Aorta (tissue), 5 donors: ENCODE data around the gene CD248. TPM values are rescaled to one million over a fixed set of nuclear protein-coding genes. Genes with fewer than 3 reads are reported as not detected.

Source experiments
- ATAC-seq: fragments of 200-7000 bp; cut with Tn5 transposase; one replicate; pipeline ENCODE4 v1.9.1; 2022; ENCODE audit warnings: moderate library complexity; ENCODE audit not compliant: low FRiP score
- DNase-seq, 2 donors: peaks; one replicate each; pipeline ENCODE4 v3.0.0-alpha.2; 2020
- H3K27ac ChIP-seq, 2 donors: one replicate each; pipeline ENCODE4 v1.5.1; 2013; ENCODE audit warnings: low read length in 2 of 2, mild to moderate bottlenecking in 2 of 2, moderate library complexity in 2 of 2, control low read depth in 1 of 2, inconsistent platforms in 1 of 2, low read depth in 1 of 2
- H3K27me3 ChIP-seq, 2 donors: one replicate each; pipeline ENCODE4 v1.6.1; 2013; ENCODE audit warnings: control low read depth in 1 of 2, low read length in 1 of 2, mild to moderate bottlenecking in 1 of 2, moderate library complexity in 1 of 2; ENCODE audit not compliant: insufficient read depth in 2 of 2, control insufficient read depth in 1 of 2
- H3K36me3 ChIP-seq, 2 donors: one replicate each; pipeline ENCODE4 v1.6.1; 2013; ENCODE audit warnings: control low read depth in 1 of 2, low read length in 1 of 2, mild to moderate bottlenecking in 1 of 2; ENCODE audit not compliant: insufficient read depth in 2 of 2, control insufficient read depth in 1 of 2
- H3K4me1 ChIP-seq, 2 donors: one replicate each; pipeline ENCODE4 v1.6.1; 2013; ENCODE audit warnings: low read length in 2 of 2, control low read depth in 1 of 2, mild to moderate bottlenecking in 1 of 2, moderate library complexity in 1 of 2; ENCODE audit not compliant: insufficient read depth in 2 of 2, control insufficient read depth in 1 of 2
- H3K4me3 ChIP-seq, 2 donors: one replicate each; pipeline ENCODE4 v1.5.1; 2013; ENCODE audit warnings: low read length in 2 of 2, control low read depth in 1 of 2, mild to moderate bottlenecking in 1 of 2
- H3K9me3 ChIP-seq: one replicate; pipeline ENCODE4 v1.6.1; 2013; ENCODE audit warnings: mild to moderate bottlenecking, low read length; ENCODE audit not compliant: control insufficient read depth
- WGBS, 2 donors: extraction: QIAGEN DNeasy Blood & Tissue Kit; methylation state at CpG; one replicate each; pipeline ENCODE4 v1.1.7; 2013; 5-methylcytosine and 5-hydroxymethylcytosine counted together
- intact Hi-C, 2 donors: fragments of 100-400 bp; cut with DNase I; formaldehyde crosslinking; loops; one replicate each; pipeline versions ENCODE4 v1.14.2 to v1.15.0; 2022
- polyA plus RNA-seq, 2 donors: library from polyadenylated mRNA; stranded (reverse); fragments of 200-250 nt; gene quantifications; one replicate each; pipeline ENCODE4 v1.2.3, GENCODE V29; 2013
- total RNA-seq, 2 donors: library from RNA; stranded (reverse); fragmentation: NEBNext Ultra II Directional; extraction: Animal tissue kit (Norgen Biotek cat#: 25700); gene quantifications; one replicate each; pipeline ENCODE4 v1.2.1, GENCODE V29; 2021
- donor health status: healthy with polysubstance abuse.
- donor health status: Bipolar disorder and iron deficiency.
- donor health status: DM: no; HTN: no; CAD: no.
- donor health status: DM: no; HTN: no; CAD: no.
- donor health status: DM: yes; HTN: yes; CAD: no.

CD248 gene
- total and polyA plus RNA-seq, 4 donors = 3.1 to 118 (median 22.9) TPM

DNA sequence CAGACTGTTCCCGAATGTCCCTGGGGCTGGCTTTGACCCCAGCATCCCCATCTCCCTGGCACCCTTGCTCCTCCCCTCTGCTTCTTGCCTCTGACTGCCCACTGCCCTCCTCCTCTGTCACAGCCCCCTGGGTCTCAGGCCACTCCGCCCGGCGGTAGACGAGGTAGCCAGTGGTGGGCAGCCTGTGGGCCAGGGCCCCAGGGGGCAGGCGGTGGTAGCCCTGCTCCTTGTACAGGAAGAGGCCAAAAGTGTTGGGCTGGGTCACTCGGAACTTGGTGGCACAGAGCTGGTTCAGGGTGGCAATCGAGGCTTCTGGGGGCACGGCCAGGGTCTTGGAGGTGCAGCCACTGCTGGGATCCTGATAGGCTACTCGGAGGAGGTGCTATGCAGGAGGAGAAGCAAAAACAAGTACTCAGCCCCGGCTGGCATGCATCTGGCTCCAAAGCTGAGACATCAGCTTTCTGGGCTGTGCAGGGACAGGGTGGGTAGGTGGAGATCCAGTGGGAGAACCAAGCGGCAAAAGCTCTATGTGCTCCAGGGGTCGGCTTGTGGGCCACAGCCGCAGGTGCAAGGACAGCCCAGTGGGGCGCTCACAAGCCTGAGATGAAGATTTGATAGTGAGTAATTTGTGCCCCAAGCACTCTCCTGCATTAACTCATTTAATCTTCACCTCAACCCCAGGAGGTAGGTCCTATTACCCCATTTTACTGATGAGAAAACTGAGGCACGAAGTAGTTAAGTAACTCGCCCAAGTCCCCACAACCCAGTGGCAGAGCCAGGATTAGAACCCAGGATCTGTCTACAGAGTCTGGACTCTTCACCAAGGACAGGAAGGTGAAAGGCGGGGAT is 15.8 kb upstream of the CD248 start:
- DNase-seq = peak; percentile 36 to 63
- no peaks in the 10 kb centered on the region for H3K4me1 ChIP-seq
- H3K4me3 ChIP-seq = no peak overlapping the region
- H3K9me3 ChIP-seq = no peaks in the 10 kb centered on the region
- intact Hi-C loops = no loop called here
- no peak for ATAC-seq
- H3K27ac ChIP-seq = no peak overlapping the region
- WGBS, 2 donors = 84 to 85% methylated on average over 18 of the region's 18 CpGs
- H3K36me3 ChIP-seq = no peaks in the 10 kb centered on the region
- no peaks in the 10 kb centered on the region for H3K27me3 ChIP-seq

DNA sequence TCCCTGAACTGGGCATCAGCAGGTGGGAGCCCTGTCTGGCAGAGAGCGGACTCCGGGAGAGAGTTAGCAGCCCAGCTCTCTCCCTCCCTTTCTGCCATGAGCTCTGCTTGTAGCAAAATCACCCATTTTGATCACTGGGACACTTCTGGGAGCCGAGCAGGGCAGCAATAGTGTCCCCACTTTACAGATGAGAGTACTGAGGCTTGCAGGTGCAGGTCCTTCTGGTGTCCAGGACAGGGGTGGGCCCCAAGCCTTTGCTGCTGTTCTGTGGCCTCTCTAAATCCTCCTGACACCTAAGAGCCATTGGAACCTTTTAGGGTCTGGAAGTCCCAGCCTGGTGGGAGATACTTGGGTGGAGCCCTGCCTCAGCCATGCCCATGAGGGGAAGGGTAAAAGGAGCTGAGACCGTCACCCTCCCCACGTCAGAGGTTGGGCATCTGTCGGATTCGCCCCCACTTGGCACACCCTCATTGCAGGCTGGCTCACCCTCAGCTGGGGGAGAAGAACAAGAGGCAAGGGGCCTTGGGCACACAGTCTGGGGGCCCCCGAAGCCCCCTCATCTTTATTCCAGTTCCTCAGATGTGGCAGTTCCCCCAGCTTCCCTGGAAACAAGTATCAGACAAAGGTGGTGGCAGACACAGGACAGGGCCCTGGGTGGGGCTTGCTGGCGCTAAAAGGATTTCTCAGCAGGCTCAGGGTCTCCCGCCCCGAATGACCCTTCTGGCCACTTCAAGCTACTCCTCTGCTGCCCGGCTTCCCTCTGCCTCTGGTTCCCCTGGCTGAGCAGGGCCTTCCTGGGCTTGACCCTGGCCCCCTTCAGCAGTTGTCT is 14.9 kb upstream of the CD248 start:
- ATAC-seq = no peak
- no peaks in the 10 kb centered on the region for H3K4me1 ChIP-seq
- DNase-seq = peak in 1 of 2 donors; percentile 55
- H3K27me3 ChIP-seq = no peaks in the 10 kb centered on the region
- no peak overlapping the region for H3K27ac ChIP-seq
- H3K9me3 ChIP-seq = no peaks in the 10 kb centered on the region
- H3K4me3 ChIP-seq = no peak overlapping the region
- H3K36me3 ChIP-seq = no peaks in the 10 kb centered on the region
- intact Hi-C loops = no loop called here
- WGBS, 2 donors = 92 to 94% methylated on average over 12 of the region's 12 CpGs

DNA sequence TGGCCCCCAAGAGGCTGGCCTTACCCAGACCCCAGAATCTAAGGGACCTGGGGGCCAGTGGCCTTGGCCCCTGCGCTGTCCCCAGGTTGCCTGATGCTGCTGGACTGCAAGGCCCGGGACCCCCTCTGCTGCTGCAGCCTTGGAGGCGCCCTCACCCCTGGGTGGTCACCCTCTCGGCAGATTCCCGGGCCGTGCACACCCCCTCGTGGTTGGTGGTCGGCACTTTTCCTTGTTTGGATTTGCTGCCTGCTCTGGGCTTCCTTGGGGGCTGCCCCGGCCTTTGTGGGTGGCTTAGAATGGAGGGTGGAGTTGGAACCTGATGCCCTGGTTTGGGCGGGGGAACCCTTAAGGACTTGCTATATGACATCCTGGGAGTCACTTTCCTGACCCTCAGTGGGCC is 14.1 kb upstream of the CD248 start:
- DNase-seq = peak; percentile 33 to 74
- 61 to 65% methylated on average over 10 of the region's 10 CpGs for WGBS, 2 donors
- intact Hi-C loops = no loop called here

DNA sequence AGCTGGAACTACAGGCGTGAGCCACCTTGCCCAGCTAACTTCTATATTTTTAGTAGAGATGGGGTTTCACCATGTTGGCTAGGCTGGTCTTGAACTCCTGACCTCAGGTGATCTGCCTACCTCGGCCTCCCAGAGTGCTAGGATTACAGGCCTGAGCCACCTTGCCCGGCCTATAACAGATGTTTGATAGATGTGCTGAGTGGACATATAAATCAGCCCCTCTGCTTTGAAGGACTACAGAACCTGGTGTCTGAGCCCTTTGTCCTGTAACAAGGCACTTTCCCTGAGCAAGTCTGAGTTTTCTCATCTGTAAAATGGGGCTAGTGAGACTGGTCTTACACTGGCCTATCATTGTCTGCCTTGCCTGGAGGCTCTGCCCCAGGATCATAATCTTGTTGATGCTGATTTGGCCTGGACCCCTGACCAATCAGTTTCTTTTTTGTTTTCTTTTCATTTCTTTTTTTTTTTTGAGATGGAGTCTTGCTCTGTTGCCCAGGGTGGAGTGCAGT is 12.4 kb upstream of the CD248 start:
- intact Hi-C loops = no loop called here
- Histone ChIP-seq H3K4me1 (no peaks in the 10 kb centered on the region), H3K36me3 (no peaks in the 10 kb centered on the region), H3K9me3 (no peaks in the 10 kb centered on the region), H3K4me3 (no peak overlapping the region), H3K27me3 (no peaks in the 10 kb centered on the region), H3K27ac (no peak overlapping the region)
- ATAC-seq = no peak
- DNase-seq = peak in 1 of 2 donors; percentile 40
- 86 to 90% methylated on average over 3 of the region's 3 CpGs for WGBS, 2 donors

More for the DNA sequence above, 14.1 kb upstream of the CD248 start:
- no peak overlapping the region for H3K4me3 ChIP-seq
- H3K27me3 ChIP-seq = no peaks in the 10 kb centered on the region
- no peak overlapping the region for H3K27ac ChIP-seq
- no peaks in the 10 kb centered on the region for H3K4me1 ChIP-seq
- no peaks in the 10 kb centered on the region for H3K36me3 ChIP-seq
- no peak for ATAC-seq
- H3K9me3 ChIP-seq = no peaks in the 10 kb centered on the region

DNA sequence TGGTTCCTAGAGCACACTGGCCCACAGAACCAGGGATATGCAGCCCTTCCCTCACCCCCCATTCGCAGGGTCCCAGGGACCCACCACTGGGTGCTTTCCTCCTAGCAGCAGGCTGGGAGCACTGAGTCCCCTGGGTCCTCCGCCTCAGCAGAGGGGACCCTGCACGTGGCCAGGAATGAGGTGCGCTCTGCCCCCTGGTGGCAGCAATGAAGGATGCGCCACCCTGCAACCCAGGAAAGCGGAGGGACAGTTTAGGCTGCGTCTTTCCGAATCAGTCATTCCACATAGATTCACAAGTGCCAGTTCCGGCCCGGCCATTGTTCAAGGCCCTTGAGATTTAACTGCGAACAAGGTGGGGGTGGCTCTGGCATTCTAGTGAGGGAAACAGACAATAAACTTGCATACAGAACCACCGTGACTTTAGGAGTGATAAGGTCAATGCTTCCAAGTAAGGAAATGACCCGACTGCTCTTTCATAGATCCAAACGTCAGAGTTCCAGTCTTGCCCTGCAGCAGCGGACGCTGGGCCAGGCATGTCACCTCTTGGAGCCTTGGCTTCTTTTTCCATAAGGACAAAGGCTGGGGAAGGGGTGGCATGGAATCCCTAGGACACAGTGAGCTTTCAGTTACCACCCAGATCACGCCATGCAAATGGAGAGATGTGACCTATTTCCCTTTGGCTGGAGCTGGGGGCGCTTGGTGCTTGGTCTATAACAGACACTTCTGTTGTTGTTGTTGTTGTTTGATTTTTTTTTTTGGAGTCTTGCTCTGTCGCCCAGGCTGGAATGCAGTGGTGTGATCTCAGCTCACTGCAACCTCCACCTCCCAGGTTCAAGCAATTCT is 11.7 kb upstream of the CD248 start:
- DNase-seq = peak; percentile 80 to 91
- Histone ChIP-seq H3K36me3 (no peaks in the 10 kb centered on the region), H3K9me3 (no peaks in the 10 kb centered on the region), H3K27me3 (no peaks in the 10 kb centered on the region), H3K4me3 (no peak overlapping the region), H3K27ac (no peak overlapping the region), H3K4me1 (no peaks in the 10 kb centered on the region)
- intact Hi-C loops = loop anchor here in 1 of 2 donors (1.0 kb wide), 1 partner anchor 17 kb away; no protein-coding TSS in a partner anchor
- 12 to 14% methylated on average over 19 of the region's 19 CpGs for WGBS, 2 donors
- ATAC-seq = peak; percentile 83

DNA sequence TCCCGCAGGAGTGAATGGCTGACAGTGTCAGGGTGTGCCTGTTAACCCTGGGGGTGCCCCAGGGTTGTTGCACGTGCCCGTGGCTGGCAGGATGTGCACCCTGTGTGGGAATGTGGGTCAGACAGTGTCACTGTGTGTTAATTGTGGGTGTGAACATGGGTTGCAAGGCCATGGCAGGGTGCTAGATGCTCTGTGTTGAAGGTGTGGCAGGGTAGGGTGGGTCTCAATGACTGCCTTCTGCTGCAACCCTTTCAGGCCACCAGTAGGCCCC is 11.1 kb upstream of the CD248 start:
- WGBS, 2 donors = 71 to 78% methylated on average over 3 of the region's 3 CpGs
- Histone ChIP-seq H3K27ac (no peak overlapping the region), H3K4me1 (no peaks in the 10 kb centered on the region), H3K36me3 (no peaks in the 10 kb centered on the region), H3K4me3 (no peak overlapping the region), H3K9me3 (no peaks in the 10 kb centered on the region), H3K27me3 (no peaks in the 10 kb centered on the region)
- intact Hi-C loops = loop anchor here in 1 of 2 donors (1.0 kb wide), 1 partner anchor 17 kb away; no protein-coding TSS in a partner anchor
- no peak for ATAC-seq
- DNase-seq = no peak

DNA sequence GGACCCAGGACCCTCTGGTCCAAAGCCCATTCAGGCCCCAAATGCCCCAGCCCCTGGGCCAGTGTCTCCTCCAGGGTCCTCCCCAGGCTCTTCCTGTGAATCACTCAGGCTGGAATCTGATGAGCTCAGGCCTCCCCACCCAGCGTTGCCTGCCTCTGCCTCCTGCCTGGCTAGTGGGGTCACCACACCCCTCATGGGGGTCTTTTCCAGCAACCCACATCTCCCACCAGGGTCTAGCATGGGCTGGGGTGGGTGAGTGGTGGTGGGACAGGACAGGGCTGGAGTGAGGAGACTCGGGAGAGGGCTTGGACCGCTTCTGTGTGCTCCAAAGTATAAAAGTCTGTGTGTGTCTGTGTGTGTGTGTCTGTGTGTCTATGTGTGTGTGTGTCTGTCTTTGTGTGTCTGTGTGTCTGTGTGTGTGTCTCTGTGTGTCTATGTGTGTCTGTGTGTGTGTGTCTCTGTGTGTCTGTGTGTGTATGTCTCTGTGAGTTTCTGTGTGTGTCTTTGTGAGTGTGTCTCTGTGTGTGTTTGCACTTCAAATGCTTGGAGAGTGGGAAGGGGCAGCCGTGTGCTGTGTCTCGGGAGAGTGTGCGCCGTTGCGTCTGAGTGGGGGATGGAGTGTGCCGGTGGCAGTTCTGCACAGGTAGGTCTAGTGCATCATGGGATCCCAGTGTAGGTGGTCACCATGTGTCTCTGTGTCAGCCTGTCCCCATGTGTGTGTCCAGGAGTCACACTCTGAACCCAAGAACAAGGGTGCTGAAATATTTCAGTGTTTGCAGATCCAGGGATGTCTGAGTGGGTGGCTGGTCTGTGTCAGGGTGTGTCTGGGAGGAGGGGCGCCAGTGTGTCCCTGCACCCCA is 10.6 kb upstream of the CD248 start:
- H3K36me3 ChIP-seq = no peaks in the 10 kb centered on the region
- no peaks in the 10 kb centered on the region for H3K4me1 ChIP-seq
- peak in 1 of 2 donors; percentile 63 for DNase-seq
- peak; percentile 40 for ATAC-seq
- intact Hi-C loops = loop anchor here in 1 of 2 donors (1.0 kb wide), 1 partner anchor 16 kb away; no protein-coding TSS in a partner anchor
- H3K9me3 ChIP-seq = no peaks in the 10 kb centered on the region
- H3K27me3 ChIP-seq = no peaks in the 10 kb centered on the region
- H3K27ac ChIP-seq = no peak overlapping the region
- 83 to 86% methylated on average over 10 of the region's 10 CpGs for WGBS, 2 donors
- no peak overlapping the region for H3K4me3 ChIP-seq
